K562 (cell line): ENCODE data around the gene PA2G4. TPM values are rescaled to one million over a fixed set of nuclear protein-coding genes. Genes with fewer than 3 reads are reported as not detected.

Experiments used
- CHD1 ChIP-seq: fragments of 200-600 bp; sonication (generic); IDR thresholded peaks from one replicate; pipeline ENCODE4 v1.6.1; 2012; ENCODE audit warnings: mild to moderate bottlenecking, moderate library complexity, low read length, inconsistent platforms
- SIN3B ChIP-seq: fragments of 450-650 bp; IDR thresholded peaks from 2 replicates; pipeline ENCODE4 v1.6.1; 2017; ENCODE audit warnings: low read depth, mild to moderate bottlenecking, moderate library complexity
- ZNF224 ChIP-seq: sonication (generic); formaldehyde crosslinking; IDR thresholded peaks from 2 replicates; pipeline ENCODE4 v1.8.0; 2022; ENCODE audit warnings: mild to moderate bottlenecking, missing genetic modification reagents
- polyA plus RNA-seq, 8 experiments: library from polyadenylated mRNA; depleted of rRNA in 4 of 8; stranded (reverse) in 5 of 8; unstranded in 3 of 8; fragments of >200 nt; fragmentation: Nextera tagmentation in 2 of 8; fragmentation: Illumina TruSeq in 1 of 8; extraction: Ambion mirVana in 2 of 8; extraction: Trizol in 1 of 8; gene quantifications; 2 replicates each; pipeline versions ENCODE4 v1.2.1 to v1.2.3, GENCODE V29; 2011 to 2014; ENCODE audit warnings: inconsistent platforms in 1 of 8, missing spikeins in 1 of 8
- total RNA-seq, 7 experiments: library from RNA; depleted of rRNA in 6 of 7; stranded (reverse); fragments of >200 nt in 6 of 7; fragmentation: Illumina TruSeq in 2 of 7; extraction: Trizol in 2 of 7; gene quantifications; 2 replicates each; pipeline versions ENCODE4 v1.2.1 to v1.2.3, GENCODE V29; 2011 to 2021; ENCODE audit warnings: low replicate concordance in 1 of 7
- TF ChIP-seq, protein P1 (sequence below): fragments of 250-450 bp; sonication (Bioruptor Pico); IDR thresholded peaks from 2 replicates; pipeline ENCODE4 v1.4.0; 2020; ENCODE audit warnings: mild to moderate bottlenecking, moderate library complexity
- TF ChIP-seq, protein P2 (sequence below): sonication (generic); formaldehyde crosslinking; IDR thresholded peaks from 2 replicates; pipeline ENCODE4 v1.8.0; 2023; ENCODE audit warnings: mild to moderate bottlenecking, missing genetic modification reagents
- TF ChIP-seq, protein P3 (sequence below), 2 experiments: fragments of 450-650 bp in 1 of 2; sonication (generic) in 1 of 2; formaldehyde crosslinking in 1 of 2; IDR thresholded peaks in 1 of 2; conservative IDR thresholded peaks in 1 of 2; 2 replicates each; pipeline versions ENCODE4 v1.6.1 to v1.8.1; 2016 to 2023; ENCODE audit warnings: mild to moderate bottlenecking in 2 of 2, moderate library complexity in 2 of 2, inconsistent platforms in 1 of 2, missing genetic modification reagents in 1 of 2
- TF ChIP-seq, protein P4 (sequence below): fragments of 200-600 bp; sonication (generic); IDR thresholded peaks from one replicate; pipeline ENCODE4 v1.6.1; 2012; ENCODE audit warnings: mild to moderate bottlenecking, low read depth, low read length, inconsistent platforms

Gene PA2G4
- total and polyA plus RNA-seq, 9 of the 15 experiments (the other 6 are each of a cell fraction or from before 2014, with no cell fraction given) = 230 to 925 (median 638) TPM

DNA sequence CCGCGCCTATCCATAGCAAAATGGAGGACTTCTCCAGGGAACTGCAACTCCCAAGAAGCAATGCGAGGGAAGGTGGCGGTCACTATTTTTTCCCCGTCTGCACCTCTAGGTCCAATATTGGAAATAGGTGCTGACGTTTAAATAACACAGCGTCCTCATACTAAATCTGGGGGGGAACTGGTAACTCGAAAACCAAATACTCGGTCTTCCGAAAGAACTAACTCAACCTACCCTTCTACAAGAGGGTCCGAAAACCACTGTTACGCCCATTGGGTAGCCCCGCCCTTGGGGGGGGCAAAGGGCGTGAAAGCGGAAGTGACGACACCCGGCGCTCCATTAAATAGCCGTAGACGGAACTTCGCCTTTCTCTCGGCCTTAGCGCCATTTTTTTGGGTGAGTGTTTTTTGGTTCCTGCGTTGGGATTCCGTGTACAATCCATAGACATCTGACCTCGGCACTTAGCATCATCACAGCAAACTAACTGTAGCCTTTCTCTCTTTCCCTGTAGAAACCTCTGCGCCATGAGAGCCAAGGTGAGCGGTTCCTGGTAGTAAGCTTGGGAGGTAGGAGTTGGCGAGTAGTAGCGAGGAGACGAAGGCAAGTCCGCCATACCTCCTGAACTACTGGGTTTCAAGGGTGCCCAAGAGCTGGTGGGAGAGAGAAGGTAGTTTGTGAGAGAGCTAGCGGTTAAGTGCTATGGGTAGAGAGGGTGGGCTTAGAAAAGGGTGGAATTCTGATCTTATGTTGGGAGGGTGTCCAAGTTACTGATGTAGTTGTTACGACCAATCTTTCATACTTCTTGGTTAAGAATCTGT is 12.1 kb downstream of the PA2G4 start, which contains the start of gene RPL41 (continued):
- TF ChIP-seq, protein P1, sequence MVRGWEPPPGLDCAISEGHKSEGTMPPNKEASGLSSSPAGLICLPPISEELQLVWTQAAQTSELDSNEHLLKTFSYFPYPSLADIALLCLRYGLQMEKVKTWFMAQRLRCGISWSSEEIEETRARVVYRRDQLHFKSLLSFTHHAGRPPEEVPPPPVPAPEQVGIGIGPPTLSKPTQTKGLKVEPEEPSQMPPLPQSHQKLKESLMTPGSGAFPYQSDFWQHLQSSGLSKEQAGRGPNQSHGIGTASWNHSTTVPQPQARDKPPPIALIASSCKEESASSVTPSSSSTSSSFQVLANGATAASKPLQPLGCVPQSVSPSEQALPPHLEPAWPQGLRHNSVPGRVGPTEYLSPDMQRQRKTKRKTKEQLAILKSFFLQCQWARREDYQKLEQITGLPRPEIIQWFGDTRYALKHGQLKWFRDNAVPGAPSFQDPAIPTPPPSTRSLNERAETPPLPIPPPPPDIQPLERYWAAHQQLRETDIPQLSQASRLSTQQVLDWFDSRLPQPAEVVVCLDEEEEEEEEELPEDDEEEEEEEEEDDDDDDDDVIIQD (CRISPR knock-in tag) = no peak
- TF ChIP-seq, protein P2, sequence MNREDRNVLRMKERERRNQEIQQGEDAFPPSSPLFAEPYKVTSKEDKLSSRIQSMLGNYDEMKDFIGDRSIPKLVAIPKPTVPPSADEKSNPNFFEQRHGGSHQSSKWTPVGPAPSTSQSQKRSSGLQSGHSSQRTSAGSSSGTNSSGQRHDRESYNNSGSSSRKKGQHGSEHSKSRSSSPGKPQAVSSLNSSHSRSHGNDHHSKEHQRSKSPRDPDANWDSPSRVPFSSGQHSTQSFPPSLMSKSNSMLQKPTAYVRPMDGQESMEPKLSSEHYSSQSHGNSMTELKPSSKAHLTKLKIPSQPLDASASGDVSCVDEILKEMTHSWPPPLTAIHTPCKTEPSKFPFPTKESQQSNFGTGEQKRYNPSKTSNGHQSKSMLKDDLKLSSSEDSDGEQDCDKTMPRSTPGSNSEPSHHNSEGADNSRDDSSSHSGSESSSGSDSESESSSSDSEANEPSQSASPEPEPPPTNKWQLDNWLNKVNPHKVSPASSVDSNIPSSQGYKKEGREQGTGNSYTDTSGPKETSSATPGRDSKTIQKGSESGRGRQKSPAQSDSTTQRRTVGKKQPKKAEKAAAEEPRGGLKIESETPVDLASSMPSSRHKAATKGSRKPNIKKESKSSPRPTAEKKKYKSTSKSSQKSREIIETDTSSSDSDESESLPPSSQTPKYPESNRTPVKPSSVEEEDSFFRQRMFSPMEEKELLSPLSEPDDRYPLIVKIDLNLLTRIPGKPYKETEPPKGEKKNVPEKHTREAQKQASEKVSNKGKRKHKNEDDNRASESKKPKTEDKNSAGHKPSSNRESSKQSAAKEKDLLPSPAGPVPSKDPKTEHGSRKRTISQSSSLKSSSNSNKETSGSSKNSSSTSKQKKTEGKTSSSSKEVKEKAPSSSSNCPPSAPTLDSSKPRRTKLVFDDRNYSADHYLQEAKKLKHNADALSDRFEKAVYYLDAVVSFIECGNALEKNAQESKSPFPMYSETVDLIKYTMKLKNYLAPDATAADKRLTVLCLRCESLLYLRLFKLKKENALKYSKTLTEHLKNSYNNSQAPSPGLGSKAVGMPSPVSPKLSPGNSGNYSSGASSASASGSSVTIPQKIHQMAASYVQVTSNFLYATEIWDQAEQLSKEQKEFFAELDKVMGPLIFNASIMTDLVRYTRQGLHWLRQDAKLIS = peak; percentile 95
- TF ChIP-seq ZNF224 (CRISPR knock-in tag) (no peak), CHD1 (peak; percentile 88), SIN3B (peak; percentile 60; the same call in 1 of the 2 replicates)
- TF ChIP-seq, protein P3, sequence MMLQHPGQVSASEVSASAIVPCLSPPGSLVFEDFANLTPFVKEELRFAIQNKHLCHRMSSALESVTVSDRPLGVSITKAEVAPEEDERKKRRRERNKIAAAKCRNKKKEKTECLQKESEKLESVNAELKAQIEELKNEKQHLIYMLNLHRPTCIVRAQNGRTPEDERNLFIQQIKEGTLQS (IDR thresholded peaks at IDR 0.05) = peak; percentile 71
- TF ChIP-seq, protein P3 (CRISPR knock-in tag; conservative IDR thresholded peaks at IDR 0.05) = peak; percentile 90
- TF ChIP-seq, protein P4, sequence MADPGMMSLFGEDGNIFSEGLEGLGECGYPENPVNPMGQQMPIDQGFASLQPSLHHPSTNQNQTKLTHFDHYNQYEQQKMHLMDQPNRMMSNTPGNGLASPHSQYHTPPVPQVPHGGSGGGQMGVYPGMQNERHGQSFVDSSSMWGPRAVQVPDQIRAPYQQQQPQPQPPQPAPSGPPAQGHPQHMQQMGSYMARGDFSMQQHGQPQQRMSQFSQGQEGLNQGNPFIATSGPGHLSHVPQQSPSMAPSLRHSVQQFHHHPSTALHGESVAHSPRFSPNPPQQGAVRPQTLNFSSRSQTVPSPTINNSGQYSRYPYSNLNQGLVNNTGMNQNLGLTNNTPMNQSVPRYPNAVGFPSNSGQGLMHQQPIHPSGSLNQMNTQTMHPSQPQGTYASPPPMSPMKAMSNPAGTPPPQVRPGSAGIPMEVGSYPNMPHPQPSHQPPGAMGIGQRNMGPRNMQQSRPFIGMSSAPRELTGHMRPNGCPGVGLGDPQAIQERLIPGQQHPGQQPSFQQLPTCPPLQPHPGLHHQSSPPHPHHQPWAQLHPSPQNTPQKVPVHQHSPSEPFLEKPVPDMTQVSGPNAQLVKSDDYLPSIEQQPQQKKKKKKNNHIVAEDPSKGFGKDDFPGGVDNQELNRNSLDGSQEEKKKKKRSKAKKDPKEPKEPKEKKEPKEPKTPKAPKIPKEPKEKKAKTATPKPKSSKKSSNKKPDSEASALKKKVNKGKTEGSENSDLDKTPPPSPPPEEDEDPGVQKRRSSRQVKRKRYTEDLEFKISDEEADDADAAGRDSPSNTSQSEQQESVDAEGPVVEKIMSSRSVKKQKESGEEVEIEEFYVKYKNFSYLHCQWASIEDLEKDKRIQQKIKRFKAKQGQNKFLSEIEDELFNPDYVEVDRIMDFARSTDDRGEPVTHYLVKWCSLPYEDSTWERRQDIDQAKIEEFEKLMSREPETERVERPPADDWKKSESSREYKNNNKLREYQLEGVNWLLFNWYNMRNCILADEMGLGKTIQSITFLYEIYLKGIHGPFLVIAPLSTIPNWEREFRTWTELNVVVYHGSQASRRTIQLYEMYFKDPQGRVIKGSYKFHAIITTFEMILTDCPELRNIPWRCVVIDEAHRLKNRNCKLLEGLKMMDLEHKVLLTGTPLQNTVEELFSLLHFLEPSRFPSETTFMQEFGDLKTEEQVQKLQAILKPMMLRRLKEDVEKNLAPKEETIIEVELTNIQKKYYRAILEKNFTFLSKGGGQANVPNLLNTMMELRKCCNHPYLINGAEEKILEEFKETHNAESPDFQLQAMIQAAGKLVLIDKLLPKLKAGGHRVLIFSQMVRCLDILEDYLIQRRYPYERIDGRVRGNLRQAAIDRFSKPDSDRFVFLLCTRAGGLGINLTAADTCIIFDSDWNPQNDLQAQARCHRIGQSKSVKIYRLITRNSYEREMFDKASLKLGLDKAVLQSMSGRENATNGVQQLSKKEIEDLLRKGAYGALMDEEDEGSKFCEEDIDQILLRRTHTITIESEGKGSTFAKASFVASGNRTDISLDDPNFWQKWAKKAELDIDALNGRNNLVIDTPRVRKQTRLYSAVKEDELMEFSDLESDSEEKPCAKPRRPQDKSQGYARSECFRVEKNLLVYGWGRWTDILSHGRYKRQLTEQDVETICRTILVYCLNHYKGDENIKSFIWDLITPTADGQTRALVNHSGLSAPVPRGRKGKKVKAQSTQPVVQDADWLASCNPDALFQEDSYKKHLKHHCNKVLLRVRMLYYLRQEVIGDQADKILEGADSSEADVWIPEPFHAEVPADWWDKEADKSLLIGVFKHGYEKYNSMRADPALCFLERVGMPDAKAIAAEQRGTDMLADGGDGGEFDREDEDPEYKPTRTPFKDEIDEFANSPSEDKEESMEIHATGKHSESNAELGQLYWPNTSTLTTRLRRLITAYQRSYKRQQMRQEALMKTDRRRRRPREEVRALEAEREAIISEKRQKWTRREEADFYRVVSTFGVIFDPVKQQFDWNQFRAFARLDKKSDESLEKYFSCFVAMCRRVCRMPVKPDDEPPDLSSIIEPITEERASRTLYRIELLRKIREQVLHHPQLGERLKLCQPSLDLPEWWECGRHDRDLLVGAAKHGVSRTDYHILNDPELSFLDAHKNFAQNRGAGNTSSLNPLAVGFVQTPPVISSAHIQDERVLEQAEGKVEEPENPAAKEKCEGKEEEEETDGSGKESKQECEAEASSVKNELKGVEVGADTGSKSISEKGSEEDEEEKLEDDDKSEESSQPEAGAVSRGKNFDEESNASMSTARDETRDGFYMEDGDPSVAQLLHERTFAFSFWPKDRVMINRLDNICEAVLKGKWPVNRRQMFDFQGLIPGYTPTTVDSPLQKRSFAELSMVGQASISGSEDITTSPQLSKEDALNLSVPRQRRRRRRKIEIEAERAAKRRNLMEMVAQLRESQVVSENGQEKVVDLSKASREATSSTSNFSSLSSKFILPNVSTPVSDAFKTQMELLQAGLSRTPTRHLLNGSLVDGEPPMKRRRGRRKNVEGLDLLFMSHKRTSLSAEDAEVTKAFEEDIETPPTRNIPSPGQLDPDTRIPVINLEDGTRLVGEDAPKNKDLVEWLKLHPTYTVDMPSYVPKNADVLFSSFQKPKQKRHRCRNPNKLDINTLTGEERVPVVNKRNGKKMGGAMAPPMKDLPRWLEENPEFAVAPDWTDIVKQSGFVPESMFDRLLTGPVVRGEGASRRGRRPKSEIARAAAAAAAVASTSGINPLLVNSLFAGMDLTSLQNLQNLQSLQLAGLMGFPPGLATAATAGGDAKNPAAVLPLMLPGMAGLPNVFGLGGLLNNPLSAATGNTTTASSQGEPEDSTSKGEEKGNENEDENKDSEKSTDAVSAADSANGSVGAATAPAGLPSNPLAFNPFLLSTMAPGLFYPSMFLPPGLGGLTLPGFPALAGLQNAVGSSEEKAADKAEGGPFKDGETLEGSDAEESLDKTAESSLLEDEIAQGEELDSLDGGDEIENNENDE = no peak
